HG03342 (cell line): ENCODE data around the gene WDR72.
"Not testable (repeated sequence)": the region's sequence is repeated elsewhere in the genome, so short reads cannot be mapped to it uniquely, and the experiment has no call there.

Experiments
- ATAC-seq: cut with Tn5 transposase; IDR thresholded peaks from one replicate; pipeline ENCODE4 v1.9.1; 2021; ENCODE audit warnings: mild to moderate bottlenecking, moderate library complexity; ENCODE audit not compliant: unreplicated experiment

WDR72 gene

DNA sequence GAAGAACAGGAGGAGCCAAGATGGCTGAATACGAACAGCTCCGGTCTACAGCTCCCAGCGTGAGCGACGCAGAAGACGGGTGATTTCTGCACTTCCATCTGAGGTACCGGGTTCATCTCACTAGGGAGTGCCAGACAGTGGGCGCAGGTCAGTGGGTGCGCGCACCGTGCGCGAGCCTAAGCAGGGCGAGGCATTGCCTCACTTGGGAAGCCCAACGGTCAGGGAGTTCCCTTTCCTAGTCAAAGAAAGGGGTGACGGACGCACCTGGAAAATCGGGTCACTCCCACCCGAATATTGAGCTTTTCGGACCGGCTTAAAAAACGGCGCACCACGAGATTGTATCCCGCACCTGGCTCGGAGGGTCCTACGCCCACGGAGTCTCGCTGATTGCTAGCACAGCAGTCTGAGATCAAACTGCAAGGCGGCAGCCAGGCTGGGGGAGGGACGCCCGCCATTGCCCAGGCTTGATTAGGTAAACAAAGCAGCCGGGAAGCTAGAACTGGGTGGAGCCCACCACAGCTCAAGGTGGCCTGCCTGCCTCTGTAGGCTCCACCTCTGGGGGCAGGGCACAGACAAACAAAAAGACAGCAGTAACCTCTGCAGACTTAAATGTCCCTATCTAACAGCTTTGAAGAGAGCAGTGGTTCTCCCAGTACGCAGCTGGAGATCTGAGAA, 218.7 kb downstream of the WDR72 start:
- not testable (repeated sequence) for ATAC-seq

DNA sequence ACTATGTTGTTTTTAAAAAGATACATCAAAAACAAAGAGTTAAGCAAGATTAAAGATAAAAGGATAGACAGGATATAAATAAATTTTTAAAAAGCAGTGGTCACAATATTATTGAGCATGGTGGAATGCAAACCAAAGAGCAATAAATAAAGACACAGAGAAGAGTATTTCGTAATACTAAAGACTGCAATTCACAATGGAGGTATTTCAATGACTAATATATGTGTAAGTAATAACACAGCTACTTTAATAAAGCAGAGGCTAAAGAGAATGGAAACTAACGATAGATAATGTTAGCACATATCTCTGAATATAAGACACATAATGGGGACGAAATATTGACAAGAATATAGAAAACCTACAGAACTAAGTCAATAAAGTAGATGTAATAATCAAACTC, 219.6 kb downstream of the WDR72 start:
- no peak for ATAC-seq

DNA sequence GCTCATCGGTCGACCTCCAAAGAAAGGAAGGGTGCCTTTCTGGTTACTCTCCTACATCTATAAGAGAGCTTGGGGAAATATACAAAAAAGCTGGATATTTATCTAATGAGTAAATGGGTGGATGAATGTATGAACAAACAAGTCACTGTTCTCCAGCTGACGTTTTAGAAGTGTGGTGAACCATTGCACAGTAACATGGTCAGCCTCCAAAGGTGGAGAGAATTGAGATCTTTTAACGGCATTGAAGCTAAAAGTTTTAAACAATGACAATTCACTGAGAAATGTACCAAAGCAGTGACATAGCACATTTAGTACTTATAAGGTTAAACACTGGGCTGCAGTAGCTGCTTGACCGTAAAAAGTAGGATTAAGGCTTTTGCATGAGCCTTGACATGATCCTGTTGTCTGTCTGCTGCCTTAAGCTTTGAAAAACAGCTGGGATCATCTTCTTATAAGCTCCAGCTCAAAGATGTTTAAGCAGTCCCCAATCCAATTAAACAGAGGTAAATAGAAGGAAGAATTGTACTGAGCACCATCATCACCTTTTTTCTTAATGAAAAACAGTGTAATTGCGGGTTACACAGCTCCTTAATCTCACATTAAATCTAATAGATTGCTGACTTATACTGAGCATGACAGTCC, 222.9 kb downstream of the WDR72 start:
- ATAC-seq = no peak

- no peak for ATAC-seq
Measured at GRCh38 chr15:53535886-53536285, 223.6 kb downstream of the WDR72 start.

DNA sequence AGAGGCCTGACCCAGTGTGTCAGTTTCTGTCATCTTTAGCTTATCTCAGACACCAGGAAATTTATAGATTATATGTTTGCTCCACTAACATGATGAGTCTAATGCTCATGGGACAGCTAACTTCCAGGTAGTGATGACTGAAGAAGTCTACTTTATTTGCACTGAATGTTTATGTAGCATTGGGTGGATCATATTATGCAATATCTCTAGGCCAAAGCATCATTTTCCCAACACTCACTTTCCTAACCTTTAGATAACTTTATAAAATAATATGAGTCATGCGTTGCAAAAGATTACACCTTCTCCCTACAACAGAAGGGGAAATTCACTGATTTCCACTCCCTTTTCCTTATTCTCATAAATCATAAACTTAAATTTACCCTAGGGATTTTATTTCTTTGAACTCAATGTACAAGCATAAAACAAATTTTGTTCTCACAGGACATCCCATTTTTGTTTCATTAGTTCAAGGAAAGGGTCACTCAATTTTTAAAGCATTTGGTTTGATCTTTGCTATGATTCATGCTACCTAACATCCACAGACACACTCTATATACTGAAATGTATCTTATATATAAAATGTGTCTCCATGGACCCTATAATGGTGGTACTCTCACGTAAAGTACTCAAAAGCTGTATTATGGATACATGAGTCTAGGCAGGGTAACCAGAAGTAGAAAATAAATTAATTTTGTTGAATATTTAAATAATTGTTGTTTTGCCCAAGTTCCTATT, 225.2 kb downstream of the WDR72 start:
- no peak for ATAC-seq

DNA sequence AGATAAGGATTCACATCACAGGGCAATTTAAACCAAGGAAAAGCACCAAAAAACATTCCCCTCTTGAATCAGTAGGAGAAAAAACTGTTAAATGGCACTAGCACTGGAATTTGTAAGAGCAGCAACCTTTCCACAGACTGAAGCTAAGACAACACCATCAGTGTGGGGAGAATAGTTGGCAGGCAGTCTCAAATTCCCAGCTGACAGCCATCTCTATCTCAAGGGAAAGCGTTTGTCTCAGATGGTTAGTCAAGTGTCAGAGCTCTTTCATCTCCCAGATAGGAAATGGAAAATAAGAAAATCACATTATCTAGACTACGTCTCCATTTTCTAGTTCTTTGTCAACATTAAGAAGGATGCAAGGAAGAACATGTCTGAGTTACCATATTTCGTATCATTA, 228.7 kb downstream of the WDR72 start:
- ATAC-seq = no peak

GRCh38 chr15:53527996-53528395, 231.5 kb downstream of the WDR72 start:
- no peak for ATAC-seq

DNA sequence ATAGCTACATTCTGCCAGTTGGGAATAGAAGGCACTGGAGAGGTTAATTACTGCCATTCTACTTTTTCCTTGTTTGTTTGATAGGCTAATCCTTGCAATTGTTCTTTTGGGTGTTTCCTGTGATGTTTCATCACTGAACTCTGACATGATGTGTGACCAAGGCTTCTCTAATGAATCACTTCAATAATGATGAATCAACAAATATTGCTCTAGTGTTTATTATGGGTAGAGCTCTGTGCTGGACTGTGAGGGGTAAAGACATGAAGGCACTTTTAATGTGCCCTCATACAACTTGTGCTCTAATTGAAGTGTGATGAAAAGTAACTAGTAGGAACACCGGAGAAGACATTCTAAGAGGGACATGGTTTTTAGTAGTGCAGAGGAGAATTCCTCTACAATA, 233.6 kb downstream of the WDR72 start:
- no peak for ATAC-seq

GRCh38 chr15:53522991-53523390, 236.5 kb downstream of the WDR72 start:
- no peak for ATAC-seq

DNA sequence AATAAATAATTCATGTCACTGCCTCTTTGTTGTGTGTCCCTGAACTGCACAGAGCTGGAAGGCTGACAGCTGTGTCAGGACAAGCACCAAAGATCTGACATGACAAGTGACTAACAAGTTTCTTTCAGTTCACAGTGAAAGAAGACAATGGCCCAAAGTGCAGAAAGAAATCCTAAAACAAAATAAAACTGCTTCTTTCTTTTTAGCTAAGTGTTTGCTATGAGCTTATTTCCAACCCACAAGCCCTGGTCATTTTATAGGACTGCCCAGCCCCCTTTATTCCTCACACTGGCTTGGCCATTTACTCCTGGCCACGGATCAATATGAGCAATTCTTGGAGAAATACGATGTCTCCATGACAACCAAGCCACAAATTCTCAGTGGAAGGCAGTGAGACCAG, 238.5 kb downstream of the WDR72 start:
- ATAC-seq = no peak

GRCh38 chr15:53513431-53513830, 246.0 kb downstream of the WDR72 start:
- ATAC-seq = no peak

GRCh38 chr15:53512029-53512428, 247.4 kb downstream of the WDR72 start:
- ATAC-seq = no peak

GRCh38 chr15:53511175-53511574, 248.3 kb downstream of the WDR72 start:
- ATAC-seq = no peak

DNA sequence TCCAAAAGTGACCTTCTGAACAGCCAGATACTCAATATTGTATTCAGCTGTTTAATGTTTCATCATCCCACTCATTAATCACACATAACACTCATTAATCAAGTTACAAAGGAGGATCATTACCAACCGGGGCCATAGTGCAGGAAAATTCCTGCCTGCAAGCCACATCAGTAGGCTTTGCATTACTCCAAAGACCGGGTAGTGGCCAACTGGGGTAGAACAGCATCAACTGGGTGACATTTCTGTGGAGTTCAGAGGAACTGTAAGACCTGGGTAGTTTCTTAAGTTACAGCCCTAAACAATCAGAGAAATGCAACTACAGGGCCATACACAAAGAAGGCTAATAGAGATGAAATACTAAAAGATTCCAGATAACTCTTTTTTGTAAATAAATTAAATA, 253.1 kb downstream of the WDR72 start:
- ATAC-seq = no peak

- ATAC-seq = no peak
Measured at GRCh38 chr15:53498996-53499395, 260.5 kb downstream of the WDR72 start.

DNA sequence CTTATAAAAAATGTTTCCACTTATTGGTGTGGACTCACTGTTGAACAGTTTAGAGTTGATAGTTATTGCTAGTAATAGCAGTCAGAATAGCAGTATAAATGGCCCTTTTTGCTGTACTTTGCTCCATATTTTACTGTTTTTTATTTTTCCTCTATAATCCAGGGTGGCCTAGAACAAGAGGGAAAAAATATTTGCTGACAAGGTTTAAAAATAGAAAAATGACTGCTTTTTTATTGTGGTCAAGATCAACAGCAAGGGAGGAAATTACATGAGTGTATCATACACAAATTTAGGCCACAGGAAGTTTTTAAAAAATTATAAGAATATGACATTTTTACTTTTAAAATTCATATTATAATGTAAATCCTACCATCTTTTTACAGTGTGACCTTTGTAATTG, 269.1 kb downstream of the WDR72 start:
- ATAC-seq = no peak

DNA sequence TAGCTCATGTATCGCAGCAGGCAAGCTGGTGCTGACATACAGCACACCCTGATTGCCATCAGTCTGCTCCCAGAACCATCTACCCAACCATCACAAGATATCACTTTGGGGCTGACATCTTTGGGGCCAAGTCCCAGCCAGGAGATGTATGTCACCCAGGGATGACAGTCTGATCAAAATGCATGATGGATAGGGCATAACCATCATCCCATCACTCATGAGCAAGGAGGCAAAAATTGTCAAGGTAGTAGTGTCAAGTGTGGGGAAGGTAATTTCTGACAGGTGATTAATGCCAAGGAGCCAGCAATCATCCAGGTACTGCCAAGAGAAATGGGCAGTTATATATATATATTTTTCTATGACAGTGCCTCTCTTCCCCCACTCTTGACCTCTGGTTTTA, 277.4 kb downstream of the WDR72 start:
- no peak for ATAC-seq

GRCh38 chr15:53477981-53478766, 281.3 kb downstream of the WDR72 start:
- ATAC-seq = no peak

GRCh38 chr15:53473886-53474285, 285.6 kb downstream of the WDR72 start:
- no peak for ATAC-seq

GRCh38 chr15:53473435-53473834, 286.0 kb downstream of the WDR72 start:
- ATAC-seq = no peak

DNA sequence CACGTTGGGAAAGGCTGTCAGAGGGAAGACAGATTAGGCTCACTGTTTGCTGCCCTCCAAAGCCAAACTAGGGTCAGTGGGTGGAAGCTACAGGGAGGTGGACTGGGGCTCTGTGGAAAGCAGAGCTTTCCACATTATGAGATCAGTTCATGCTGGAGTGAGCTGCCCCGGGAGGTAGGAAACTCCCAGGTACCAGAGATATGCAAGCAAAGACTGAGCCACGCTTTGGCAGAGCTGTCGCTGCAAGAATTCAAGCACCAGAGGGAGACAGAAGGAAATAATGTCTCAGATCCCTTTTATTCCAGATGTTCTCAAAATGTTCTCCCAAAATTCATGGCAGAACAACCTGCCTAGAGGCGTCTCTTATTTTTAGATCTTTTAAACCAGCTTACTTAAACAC, 286.6 kb downstream of the WDR72 start:
- no peak for ATAC-seq
